GM12801 (cell line): ENCODE data around the gene KDM7A.

Experiments
- CTCF ChIP-seq: IDR thresholded peaks from one replicate; pipeline ENCODE4 v1.5.1; 2011; ENCODE audit warnings: control low read depth; ENCODE audit not compliant: insufficient read length; ENCODE audit errors: extremely low read depth

The KDM7A gene

GRCh38 chr7:140084142-140084655, 92.6 kb downstream of the KDM7A start:
- no peak for TF ChIP-seq CTCF

GRCh38 chr7:140082770-140083169, 94.0 kb downstream of the KDM7A start:
- TF ChIP-seq CTCF: no peak

- no peak for TF ChIP-seq CTCF
These were observed 94.9 kb downstream of the KDM7A start for GRCh38 chr7:140081774-140082425.

GRCh38 chr7:140080919-140081318, 95.9 kb downstream of the KDM7A start:
- TF ChIP-seq CTCF: no peak

- no peak for TF ChIP-seq CTCF
These were observed 97.7 kb downstream of the KDM7A start for GRCh38 chr7:140079121-140079536.

- TF ChIP-seq CTCF: no peak
These were observed 98.4 kb downstream of the KDM7A start for GRCh38 chr7:140078392-140078791.

GRCh38 chr7:140074780-140075179, 102.0 kb downstream of the KDM7A start:
- TF ChIP-seq CTCF: no peak
